HL-60 (cell line): ENCODE measurements around the gene SLC16A10.

Source experiments
- DNase-seq, 2 experiments: peaks; one replicate each; pipeline ENCODE4 v3.0.0-alpha.2; 2010 to 2020; ENCODE audit warnings: low read depth in 1 of 2, low spot score in 1 of 2
- H3K27ac ChIP-seq: fragments of 250-450 bp; sonication (Bioruptor Pico); replicated peaks from 2 replicates; pipeline ENCODE4 v1.5.1; 2020; ENCODE audit warnings: mild to moderate bottlenecking, moderate library complexity
- H3K27me3 ChIP-seq: fragments of 250-450 bp; sonication (Bioruptor Pico); 2 replicates; pipeline ENCODE4 v1.5.1; 2021; ENCODE audit warnings: mild to moderate bottlenecking, moderate library complexity; ENCODE audit not compliant: insufficient read depth, poor library complexity, severe bottlenecking
- H3K4me3 ChIP-seq: replicated peaks from 2 replicates; pipeline ENCODE4 v1.5.1; 2011; ENCODE audit warnings: mild to moderate bottlenecking, control low read depth, low read length; ENCODE audit not compliant: insufficient read depth
- CTCF ChIP-seq: IDR thresholded peaks from one replicate; pipeline ENCODE4 v1.5.1; 2011; ENCODE audit warnings: low read length, control low read depth, inconsistent platforms; ENCODE audit not compliant: insufficient read depth
- GABPA ChIP-seq: IDR thresholded peaks from 2 replicates; pipeline ENCODE4 v1.6.1; 2012; ENCODE audit warnings: low read depth
- POLR2AphosphoS5 ChIP-seq: IDR thresholded peaks from 2 replicates; pipeline ENCODE4 v1.6.1; 2012; ENCODE audit warnings: low read depth
- REST ChIP-seq: IDR thresholded peaks from 2 replicates; pipeline ENCODE4 v1.6.1; 2012; ENCODE audit warnings: low read depth; ENCODE audit not compliant: insufficient replicate concordance
- SPI1 ChIP-seq: IDR thresholded peaks from 2 replicates; pipeline ENCODE4 v1.6.1; 2012; ENCODE audit warnings: low read depth, mild to moderate bottlenecking, borderline replicate concordance

SLC16A10 gene

GRCh38 chr6:111105578-111105977 lies 18.3 kb downstream of the SLC16A10 start:
- Histone ChIP-seq H3K27me3 (no peaks in the 10 kb centered on the region), H3K27ac (no peak overlapping the region), H3K4me3 (no peak overlapping the region)
- DNase-seq: no peak
- TF ChIP-seq GABPA: no peak
- TF ChIP-seq POLR2AphosphoS5: no peak
- TF ChIP-seq CTCF: no peak
- no peak for TF ChIP-seq SPI1
- TF ChIP-seq REST: no peak

GRCh38 chr6:111107589-111107988 lies 20.3 kb downstream of the SLC16A10 start:
- no peak overlapping the region for H3K27ac ChIP-seq
- no peaks in the 10 kb centered on the region for H3K27me3 ChIP-seq
- H3K4me3 ChIP-seq: no peak overlapping the region
- no peak for DNase-seq
- TF ChIP-seq GABPA: no peak
- TF ChIP-seq POLR2AphosphoS5: no peak
- no peak for TF ChIP-seq SPI1
- no peak for TF ChIP-seq REST
- TF ChIP-seq CTCF: no peak

GRCh38 chr6:111110036-111110435 lies 22.7 kb downstream of the SLC16A10 start:
- no peak for TF ChIP-seq GABPA
- peak; percentile 79 for TF ChIP-seq SPI1
- H3K4me3 ChIP-seq: no peak overlapping the region
- no peaks in the 10 kb centered on the region for H3K27me3 ChIP-seq
- H3K27ac ChIP-seq: no peak overlapping the region
- no peak for DNase-seq

GRCh38 chr6:111113336-111114086 lies 26.2 kb downstream of the SLC16A10 start:
- no peaks in the 10 kb centered on the region for H3K27me3 ChIP-seq
- no peak for TF ChIP-seq CTCF
- no peak for TF ChIP-seq GABPA
- no peak for TF ChIP-seq SPI1
- no peak for TF ChIP-seq POLR2AphosphoS5
- no peak for TF ChIP-seq REST
- H3K27ac ChIP-seq: no peak overlapping the region
- no peak for DNase-seq
- H3K4me3 ChIP-seq: no peak overlapping the region
